OCI-LY7 (cell line): Measurements from ENCODE around the gene AUTS2. TPM values are rescaled to one million over a fixed set of nuclear protein-coding genes. Genes with fewer than 3 reads are reported as not detected.

ENCODE experiments used
- BruUV-seq: library from RNA; stranded (reverse); fragments of 400-500 nt; replicated peaks from 2 replicates; lab custom pipeline; 2021; lab: Mats Ljungman, UMichigan
- CTCF ChIA-PET: fragments of 300-600 bp; sonication (Branson Sonifier 250); formaldehyde crosslinking; loops from one replicate; lab custom pipeline; 2022; ENCODE audit warnings: antibody characterized with exemption; ENCODE audit not compliant: unreplicated experiment; lab: Charles Lee
- POLR2A ChIA-PET: fragments of 300-600 bp; sonication (Branson Sonifier 250); formaldehyde crosslinking; loops from one replicate; lab custom pipeline; 2022; ENCODE audit warnings: antibody characterized with exemption; lab: Charles Lee
- DNase-seq: peaks from one replicate; pipeline ENCODE4 v3.0.0-alpha.2; 2015; ENCODE audit warnings: low spot score
- H2AFZ ChIP-seq: fragments of 200-600 bp; sonication (generic), shearing (Covaris generic); 2 replicates; pipeline ENCODE4 v1.6.1; 2014; ENCODE audit warnings: mild to moderate bottlenecking, antibody characterized with exemption, low read length, moderate library complexity
- H3K27ac ChIP-seq: fragments of 200-600 bp; sonication (generic); 2 replicates; pipeline ENCODE4 v1.5.1; 2014; ENCODE audit warnings: mixed run types, low read depth, mild to moderate bottlenecking, moderate library complexity, low read length, inconsistent platforms; ENCODE audit not compliant: poor library complexity, severe bottlenecking
- H3K36me3 ChIP-seq: fragments of 200-600 bp; sonication (generic); 2 replicates; pipeline ENCODE4 v1.6.1; 2014; ENCODE audit warnings: mild to moderate bottlenecking, antibody characterized with exemption, low read length, moderate library complexity, mixed read lengths; ENCODE audit not compliant: insufficient read depth
- H3K4me1 ChIP-seq: fragments of 200-600 bp; sonication (generic); 2 replicates; pipeline ENCODE4 v1.5.1; 2014; ENCODE audit warnings: mild to moderate bottlenecking, low read length; ENCODE audit not compliant: insufficient read depth, poor library complexity, severe bottlenecking
- H3K4me2 ChIP-seq: fragments of 200-600 bp; sonication (generic); 2 replicates; pipeline ENCODE4 v1.6.1; 2014; ENCODE audit warnings: mild to moderate bottlenecking, low read length
- H3K4me3 ChIP-seq: fragments of 200-600 bp; sonication (generic); 2 replicates; pipeline ENCODE4 v1.5.1; 2014; ENCODE audit warnings: mild to moderate bottlenecking, low read depth, low read length; ENCODE audit not compliant: poor library complexity, severe bottlenecking
- H3K79me2 ChIP-seq: fragments of 200-600 bp; sonication (generic); 2 replicates; pipeline ENCODE4 v1.6.1; 2016; ENCODE audit warnings: low read depth, mild to moderate bottlenecking, low read length, moderate library complexity, mixed read lengths; ENCODE audit not compliant: insufficient read depth
- H3K9me2 ChIP-seq: fragments of 200-600 bp; sonication (generic); 2 replicates; pipeline ENCODE4 v1.6.1; 2016; ENCODE audit warnings: mild to moderate bottlenecking, low read length, mixed read lengths; ENCODE audit not compliant: insufficient read depth
- H3K9me3 ChIP-seq: fragments of 200-600 bp; sonication (generic); 2 replicates; pipeline ENCODE4 v1.6.1; 2014; ENCODE audit warnings: mild to moderate bottlenecking, mixed run types, low read length, mixed read lengths
- H4K20me1 ChIP-seq: fragments of 200-600 bp; sonication (generic); 2 replicates; pipeline ENCODE4 v1.6.1; 2014; ENCODE audit warnings: mild to moderate bottlenecking, antibody characterized with exemption, low read length, moderate library complexity, mixed read lengths; ENCODE audit not compliant: insufficient read depth
- CTCF ChIP-seq: fragments of 200-600 bp; sonication (generic); conservative IDR thresholded peaks from 2 replicates; pipeline ENCODE4 v1.5.1; 2014; ENCODE audit warnings: mild to moderate bottlenecking, antibody characterized with exemption, low read length, moderate library complexity, mixed read lengths
- EZH2phosphoT487 ChIP-seq: fragments of 200-600 bp; sonication (generic); IDR thresholded peaks from 2 replicates; pipeline ENCODE4 v1.6.1; 2018; ENCODE audit warnings: low read depth, borderline replicate concordance, mild to moderate bottlenecking, mixed run types, antibody characterized with exemption, low read length, moderate library complexity, mixed read lengths
- intact Hi-C: fragments of 100-400 bp; cut with micrococcal nuclease; formaldehyde crosslinking; loops from one replicate; pipeline ENCODE4 v1.10.0; 2022; ENCODE audit not compliant: unreplicated experiment
- total RNA-seq, 2 experiments: library from RNA; depleted of rRNA in 1 of 2; stranded (reverse); fragments of >200 nt in 1 of 2; shearing (Covaris generic) in 1 of 2; gene quantifications; 2 replicates each; pipeline ENCODE4 v1.2.3, GENCODE V29; 2014 to 2022

The AUTS2 gene
- total RNA-seq, 2 experiments from 2014 or later = 37.9 to 78.5 TPM

- H3K4me2 ChIP-seq = no peak overlapping the region
- H3K36me3 ChIP-seq = no peaks in the 10 kb centered on the region
- H3K4me1 ChIP-seq = no peaks in the 10 kb centered on the region
- H3K9me2 ChIP-seq = no peaks in the 10 kb centered on the region
- DNase-seq = no peak
- TF ChIP-seq EZH2phosphoT487 (no peak), CTCF (no peak)
- no peak overlapping the region for H3K27ac ChIP-seq
- H3K9me3 ChIP-seq = no peaks in the 10 kb centered on the region
- H3K4me3 ChIP-seq = no peak overlapping the region
- intact Hi-C loops = no loop called here
- H4K20me1 ChIP-seq = no peaks in the 10 kb centered on the region
- ChIA-PET CTCF (no interaction called here), POLR2A (interaction anchor here (0.6 kb wide), 2 partner anchors 8 to 1202 kb away, joined by 3 read pairs; no protein-coding TSS in a partner anchor)
- no peaks in the 10 kb centered on the region for H3K79me2 ChIP-seq
- H2AFZ ChIP-seq = no peak overlapping the region
- BruUV-seq = no TSS peak
Observed at GRCh38 chr7:70539205-70539604, 940.9 kb downstream of the AUTS2 start.

GRCh38 chr7:70539617-70540016, 941.3 kb downstream of the AUTS2 start:
- no peak overlapping the region for H2AFZ ChIP-seq
- no peak for DNase-seq
- no peaks in the 10 kb centered on the region for H3K4me1 ChIP-seq
- intact Hi-C loops = no loop called here
- no peak overlapping the region for H3K4me2 ChIP-seq
- no peak overlapping the region for H3K4me3 ChIP-seq
- no peak for TF ChIP-seq EZH2phosphoT487
- TF ChIP-seq CTCF = no peak
- CTCF ChIA-PET = no interaction called here
- no peaks in the 10 kb centered on the region for H3K9me3 ChIP-seq
- H3K27ac ChIP-seq = no peak overlapping the region
- no peaks in the 10 kb centered on the region for H3K79me2 ChIP-seq
- H4K20me1 ChIP-seq = no peaks in the 10 kb centered on the region
- POLR2A ChIA-PET = interaction anchor here (0.6 kb wide), 2 partner anchors 9 to 1202 kb away, joined by 3 read pairs; no protein-coding TSS in a partner anchor
- no peaks in the 10 kb centered on the region for H3K9me2 ChIP-seq
- no peaks in the 10 kb centered on the region for H3K36me3 ChIP-seq
- no TSS peak for BruUV-seq

- peaks cover 10% of the 10 kb centered on the region for H3K4me1 ChIP-seq
- no peaks in the 10 kb centered on the region for H3K79me2 ChIP-seq
- no peaks in the 10 kb centered on the region for H3K36me3 ChIP-seq
- H3K27ac ChIP-seq = no peak overlapping the region
- no peak overlapping the region for H3K4me2 ChIP-seq
- ChIA-PET CTCF (no interaction called here), POLR2A (no interaction called here)
- no peak overlapping the region for H2AFZ ChIP-seq
- intact Hi-C loops = no loop called here
- DNase-seq = no peak
- TF ChIP-seq CTCF (no peak), EZH2phosphoT487 (no peak)
- H3K9me2 ChIP-seq = no peaks in the 10 kb centered on the region
- no TSS peak for BruUV-seq
- H3K9me3 ChIP-seq = no peaks in the 10 kb centered on the region
- no peak overlapping the region for H3K4me3 ChIP-seq
- no peaks in the 10 kb centered on the region for H4K20me1 ChIP-seq
Observed at GRCh38 chr7:70540641-70541040, 942.4 kb downstream of the AUTS2 start.
